ENCODE data around the gene AGO3.

The AGO3 gene

DNA sequence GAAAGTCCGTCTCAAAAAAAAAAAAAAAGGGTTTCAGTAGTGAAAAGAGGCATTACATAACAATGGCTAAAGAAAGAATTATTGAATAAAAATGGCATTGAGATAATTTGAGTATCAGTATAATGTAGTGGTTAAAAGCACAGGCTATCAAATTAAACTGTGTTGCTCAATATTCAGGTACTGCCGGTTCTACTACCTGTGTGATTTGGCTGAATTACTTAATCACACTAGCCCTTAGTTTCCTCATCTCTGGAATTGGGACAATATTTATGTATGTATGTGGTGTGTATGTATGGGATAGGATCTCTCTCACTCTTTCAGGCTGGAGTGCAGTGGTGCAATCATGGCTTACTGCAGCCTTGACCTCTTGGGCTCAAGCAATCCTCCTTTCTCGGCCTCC, 96.9 kb downstream of the AGO3 start:
- peaks cover 82% of the 10 kb centered on the region for H3K36me3 ChIP-seq
- H3K9ac ChIP-seq, result no peak overlapping the region
- peaks cover 9% of the 10 kb centered on the region; the same call in 1 of the 2 replicates for H3K9me3 ChIP-seq
- no peak overlapping the region for H3K27ac ChIP-seq
- no peak overlapping the region for H3K4me2 ChIP-seq
- no peak for TF ChIP-seq Cebpa-rat (IDR thresholded peaks at IDR 0.05)
- H3K27me3 ChIP-seq, result no peaks in the 10 kb centered on the region
- no peak overlapping the region for H3K4me3 ChIP-seq
- H3K4me1 ChIP-seq, result peaks cover 19% of the 10 kb centered on the region
- no peaks in the 10 kb centered on the region for H4K20me1 ChIP-seq

- H3K27ac ChIP-seq, result no peak overlapping the region
- H3K36me3 ChIP-seq, result peaks cover 77% of the 10 kb centered on the region
- no peaks in the 10 kb centered on the region for H3K27me3 ChIP-seq
- no peaks in the 10 kb centered on the region for H3K4me1 ChIP-seq
- no peak for TF ChIP-seq Cebpa-rat (IDR thresholded peaks at IDR 0.05)
- H3K4me3 ChIP-seq, result no peak overlapping the region
- peaks cover 9% of the 10 kb centered on the region; the same call in 1 of the 2 replicates for H3K9me3 ChIP-seq
- H3K9ac ChIP-seq, result no peak overlapping the region
- no peaks in the 10 kb centered on the region for H4K20me1 ChIP-seq
- H3K4me2 ChIP-seq, result no peak overlapping the region
These were observed 100.5 kb downstream of the AGO3 start for GRCh38 chr1:36031441-36031840.

DNA sequence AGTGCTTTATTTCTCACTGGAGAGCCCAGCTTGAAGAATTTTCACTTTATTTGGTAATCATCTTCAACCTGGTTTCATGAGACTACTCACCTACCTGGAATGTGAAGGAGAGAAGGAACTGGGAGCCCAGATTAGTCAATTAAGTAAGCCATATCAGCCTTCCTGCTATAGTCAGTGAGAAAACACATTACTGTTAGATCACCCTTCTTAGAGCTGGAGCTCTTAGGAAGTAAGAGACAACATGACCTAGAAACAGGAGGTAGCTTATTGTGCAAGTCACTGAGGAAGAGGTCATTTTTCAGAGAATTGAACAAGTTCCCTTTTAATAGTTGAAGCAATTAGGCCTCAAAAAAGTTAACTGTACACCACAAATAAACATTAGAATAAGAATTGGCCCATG, 103.8 kb downstream of the AGO3 start:
- H3K27me3 ChIP-seq, result no peaks in the 10 kb centered on the region
- no peak overlapping the region for H3K4me2 ChIP-seq
- H4K20me1 ChIP-seq, result no peaks in the 10 kb centered on the region
- H3K27ac ChIP-seq, result no peak overlapping the region
- H3K9ac ChIP-seq, result no peak overlapping the region
- no peak overlapping the region for H3K4me3 ChIP-seq
- no peaks in the 10 kb centered on the region for H3K4me1 ChIP-seq
- H3K9me3 ChIP-seq, result no peaks in the 10 kb centered on the region
- peaks cover 71% of the 10 kb centered on the region for H3K36me3 ChIP-seq
- TF ChIP-seq Cebpa-rat (IDR thresholded peaks at IDR 0.05), result no peak

DNA sequence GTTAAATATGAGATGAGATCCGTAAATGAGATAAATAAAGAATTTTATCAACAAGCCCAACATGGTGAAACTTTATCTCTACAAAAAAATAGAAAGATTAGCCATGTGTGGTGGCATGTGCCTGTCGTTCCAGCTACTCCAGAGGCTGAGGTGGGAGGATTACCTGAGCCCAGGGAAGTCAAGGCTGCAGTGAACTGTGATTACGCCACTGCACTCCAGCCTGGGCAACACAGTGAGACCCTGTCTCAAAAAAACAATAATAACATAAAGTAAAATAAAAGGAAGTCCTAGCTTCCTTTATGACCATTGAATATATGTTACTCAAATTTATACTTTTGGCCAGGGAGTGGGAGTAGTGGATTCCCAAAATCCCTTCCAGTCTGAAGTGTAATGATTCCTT, 104.2 kb downstream of the AGO3 start:
- no peaks in the 10 kb centered on the region for H4K20me1 ChIP-seq
- H3K4me3 ChIP-seq, result no peak overlapping the region
- H3K9me3 ChIP-seq, result no peaks in the 10 kb centered on the region
- no peak for TF ChIP-seq Cebpa-rat (IDR thresholded peaks at IDR 0.05)
- no peaks in the 10 kb centered on the region for H3K27me3 ChIP-seq
- peaks cover 73% of the 10 kb centered on the region for H3K36me3 ChIP-seq
- no peak overlapping the region for H3K9ac ChIP-seq
- H3K4me2 ChIP-seq, result no peak overlapping the region
- H3K27ac ChIP-seq, result no peak overlapping the region
- no peaks in the 10 kb centered on the region for H3K4me1 ChIP-seq

- Histone ChIP-seq H3K4me1 (no peaks in the 10 kb centered on the region), H3K9ac (no peak overlapping the region), H3K4me3 (no peak overlapping the region), H3K9me3 (no peaks in the 10 kb centered on the region; the same call in 1 of the 2 replicates), H3K4me2 (no peak overlapping the region), H4K20me1 (no peaks in the 10 kb centered on the region), H3K27me3 (no peaks in the 10 kb centered on the region), H3K27ac (no peak overlapping the region), H3K36me3 (peaks cover 80% of the 10 kb centered on the region)
- TF ChIP-seq Cebpa-rat (IDR thresholded peaks at IDR 0.05), result no peak
These were observed 109.3 kb downstream of the AGO3 start for GRCh38 chr1:36040238-36040637.

- no peaks in the 10 kb centered on the region for H4K20me1 ChIP-seq
- H3K9me3 ChIP-seq, result peaks cover 14% of the 10 kb centered on the region
- no peaks in the 10 kb centered on the region for H3K4me1 ChIP-seq
- no peak for TF ChIP-seq Cebpa-rat (IDR thresholded peaks at IDR 0.05)
- H3K36me3 ChIP-seq, result peaks cover 41% of the 10 kb centered on the region
- no peak overlapping the region for H3K27ac ChIP-seq
- H3K27me3 ChIP-seq, result no peaks in the 10 kb centered on the region
- no peak overlapping the region for H3K9ac ChIP-seq
- H3K4me2 ChIP-seq, result no peak overlapping the region
- no peak overlapping the region for H3K4me3 ChIP-seq
These were observed 120.9 kb downstream of the AGO3 start for GRCh38 chr1:36051821-36052220.

DNA sequence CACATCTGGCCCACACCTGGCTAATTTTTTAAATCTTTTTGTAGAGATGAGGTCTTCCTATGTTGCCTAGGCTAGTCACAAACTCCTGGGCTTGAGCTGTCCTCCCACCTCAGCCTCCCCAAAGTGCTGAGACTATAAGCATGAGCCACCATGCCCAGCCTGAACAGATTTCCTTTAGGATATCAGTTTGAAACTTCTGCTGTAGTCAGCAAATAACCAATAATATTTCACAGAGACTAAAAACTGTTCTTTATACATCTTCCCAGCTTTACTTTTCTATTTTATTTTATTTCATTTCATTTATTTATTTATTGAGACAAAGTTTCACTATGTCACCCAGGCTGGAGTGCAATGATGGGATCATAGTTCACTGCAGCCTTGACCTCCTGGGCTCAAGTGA, 123.1 kb downstream of the AGO3 start:
- Histone ChIP-seq H3K27ac (no peak overlapping the region), H3K4me3 (no peak overlapping the region), H3K36me3 (peaks cover 19% of the 10 kb centered on the region), H3K4me1 (no peaks in the 10 kb centered on the region), H4K20me1 (no peaks in the 10 kb centered on the region), H3K9ac (no peak overlapping the region), H3K27me3 (no peaks in the 10 kb centered on the region), H3K9me3 (no peaks in the 10 kb centered on the region), H3K4me2 (no peak overlapping the region)
- TF ChIP-seq Cebpa-rat (IDR thresholded peaks at IDR 0.05), result no peak

DNA sequence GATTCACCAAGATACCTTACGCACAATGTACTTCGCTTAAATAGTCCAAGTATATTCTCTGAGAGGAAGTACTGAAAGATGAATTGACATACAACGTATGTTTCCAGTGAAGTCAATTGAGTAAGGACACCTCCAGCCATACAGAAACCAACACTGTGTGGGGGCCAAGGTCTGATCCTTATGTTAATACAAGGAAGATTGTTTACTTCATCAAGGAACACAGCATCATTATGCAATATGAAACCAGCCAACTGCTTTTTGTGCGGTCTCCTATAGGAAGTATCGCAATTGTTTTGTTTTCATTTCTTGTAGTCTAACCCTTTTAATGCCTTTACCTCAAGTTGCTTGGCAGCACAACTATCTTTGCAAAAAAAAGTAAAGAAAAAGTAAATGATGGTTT, 124.8 kb downstream of the AGO3 start:
- Histone ChIP-seq H3K27ac (no peak overlapping the region), H3K9me3 (no peaks in the 10 kb centered on the region), H4K20me1 (no peaks in the 10 kb centered on the region), H3K4me1 (no peaks in the 10 kb centered on the region), H3K36me3 (peaks cover 12% of the 10 kb centered on the region), H3K27me3 (no peaks in the 10 kb centered on the region), H3K4me3 (no peak overlapping the region), H3K9ac (no peak overlapping the region), H3K4me2 (no peak overlapping the region)
- TF ChIP-seq Cebpa-rat (IDR thresholded peaks at IDR 0.05), result no peak

DNA sequence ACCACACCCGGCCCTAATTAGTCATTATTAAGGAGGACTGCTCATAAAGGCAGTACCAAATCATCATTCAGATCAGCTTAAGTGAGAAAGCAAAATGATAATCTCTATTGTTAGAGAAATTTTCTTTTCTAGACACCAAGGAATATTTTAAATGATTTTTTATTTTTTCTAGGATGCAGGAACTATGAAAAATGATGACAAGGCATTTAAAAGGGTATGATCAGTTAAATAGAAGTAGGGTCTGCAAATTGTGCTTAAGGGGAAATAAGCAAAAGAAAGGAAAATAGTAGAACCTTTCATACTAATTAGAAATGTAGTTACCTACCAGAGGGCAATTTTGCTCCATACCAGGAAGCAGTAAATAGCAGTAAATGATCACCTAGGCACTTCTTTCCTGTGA, 131.4 kb downstream of the AGO3 start:
- Histone ChIP-seq H3K9me3 (no peaks in the 10 kb centered on the region), H3K27ac (no peak overlapping the region), H3K36me3 (no peaks in the 10 kb centered on the region), H3K4me2 (no peak overlapping the region), H3K27me3 (no peaks in the 10 kb centered on the region), H4K20me1 (no peaks in the 10 kb centered on the region), H3K9ac (no peak overlapping the region), H3K4me3 (no peak overlapping the region), H3K4me1 (no peaks in the 10 kb centered on the region)
- no peak for TF ChIP-seq Cebpa-rat (IDR thresholded peaks at IDR 0.05)

GRCh38 chr1:36067871-36068270, 137.0 kb downstream of the AGO3 start:
- no peak overlapping the region for H3K9ac ChIP-seq
- H3K4me1 ChIP-seq, result no peaks in the 10 kb centered on the region
- no peak overlapping the region for H3K27ac ChIP-seq
- no peak overlapping the region for H3K4me2 ChIP-seq
- no peaks in the 10 kb centered on the region for H3K27me3 ChIP-seq
- H3K36me3 ChIP-seq, result no peaks in the 10 kb centered on the region
- TF ChIP-seq Cebpa-rat (IDR thresholded peaks at IDR 0.05), result no peak
- no peaks in the 10 kb centered on the region for H4K20me1 ChIP-seq
- H3K9me3 ChIP-seq, result no peaks in the 10 kb centered on the region
- no peak overlapping the region for H3K4me3 ChIP-seq

GRCh38 chr1:36068866-36069265, 138.0 kb downstream of the AGO3 start:
- no peaks in the 10 kb centered on the region for H3K4me1 ChIP-seq
- H4K20me1 ChIP-seq, result no peaks in the 10 kb centered on the region
- H3K27ac ChIP-seq, result no peak overlapping the region
- no peak overlapping the region for H3K9ac ChIP-seq
- H3K9me3 ChIP-seq, result no peaks in the 10 kb centered on the region
- no peaks in the 10 kb centered on the region for H3K27me3 ChIP-seq
- TF ChIP-seq Cebpa-rat (IDR thresholded peaks at IDR 0.05), result no peak
- H3K4me2 ChIP-seq, result no peak overlapping the region
- no peak overlapping the region for H3K4me3 ChIP-seq
- H3K36me3 ChIP-seq, result no peaks in the 10 kb centered on the region

All from BLaER1 (cell line).